ENCODE measurements around the gene TIGD4. TPM values are rescaled to one million over a fixed set of nuclear protein-coding genes. Genes with fewer than 3 reads are reported as not detected.

TIGD4 gene
- total and polyA plus RNA-seq, 2 of the 13 experiments (the other 11 are each of a cell fraction or from before 2014, with no cell fraction given) = 0.15 to 0.62 TPM

DNA sequence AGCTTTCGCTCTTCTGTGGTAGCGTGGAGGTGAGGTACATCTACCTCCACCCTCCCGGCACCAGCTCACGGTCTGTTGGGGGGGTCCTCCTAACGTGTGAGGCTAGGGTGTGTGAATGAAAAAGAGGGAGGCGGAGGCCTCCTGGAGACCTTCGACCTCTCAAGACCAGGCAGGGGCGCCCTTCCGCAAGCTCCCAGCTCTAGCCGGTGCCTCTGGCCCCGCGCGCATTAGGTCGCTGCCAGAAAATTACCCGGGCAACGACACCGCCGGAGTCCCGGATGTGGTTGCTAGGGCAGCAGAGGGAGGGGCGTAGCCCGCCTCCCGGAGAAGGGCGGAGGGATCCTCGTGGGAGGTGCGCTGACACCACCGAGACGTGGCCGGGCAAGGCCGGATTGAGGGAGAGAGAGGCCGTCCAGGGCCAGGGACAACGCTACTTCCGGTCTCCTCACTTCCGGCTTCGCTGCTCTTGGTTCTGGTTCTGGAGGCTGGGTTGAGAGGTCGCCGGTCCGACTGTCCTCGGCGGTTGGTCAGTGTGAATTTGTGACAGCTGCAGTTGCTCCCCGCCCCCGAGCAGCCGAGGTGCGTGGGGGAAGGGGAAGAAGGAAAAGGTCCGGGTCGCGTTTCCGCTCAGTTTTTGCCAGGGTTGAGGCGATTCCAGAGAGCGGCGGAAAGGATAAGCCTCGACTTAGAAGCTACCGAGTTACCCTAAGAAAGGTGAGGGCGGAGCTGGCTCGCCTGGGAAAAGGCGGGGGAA, at the start of gene TIGD4, which contains the start of gene ARFIP1 (continued):
- TF ChIP-seq ZNF44 (CRISPR knock-in tag; IDR thresholded peaks at IDR 0.05) (0 out of 2 replicates have a peak, but pooled peaks have one; percentile 72), ZNF230 (CRISPR knock-in tag; IDR thresholded peaks at IDR 0.05) (peak; percentile 83; the same call in 1 of the 2 replicates), CBX1 (IDR thresholded peaks at IDR 0.05; ENCODE audit: low read depth) (no peak), ZNF567 (CRISPR knock-in tag; IDR thresholded peaks at IDR 0.05; ENCODE audit: borderline replicate concordance) (no peak), ZNF772 (CRISPR knock-in tag; IDR thresholded peaks at IDR 0.05) (peak; percentile 93), ZSCAN25 (CRISPR knock-in tag; IDR thresholded peaks at IDR 0.05) (no peak), ZNF674 (CRISPR knock-in tag; IDR thresholded peaks at IDR 0.05; ENCODE audit: low read depth) (no peak), ATF7-NPFF (CRISPR knock-in tag; IDR thresholded peaks at IDR 0.05; ENCODE audit: low read depth) (peak; percentile 57; the same call in 1 of the 2 replicates), BRCA1 (CRISPR knock-in tag; IDR thresholded peaks at IDR 0.05) (no peak), MBNL3 (CRISPR knock-in tag; conservative IDR thresholded peaks at IDR 0.05) (no peak), SUZ12 (IDR thresholded peaks at IDR 0.05; ENCODE audit: low read depth, low read length) (no peak), SMAD3 (CRISPR knock-in tag; IDR thresholded peaks at IDR 0.05) (peak; percentile 39; the same call in 1 of the 2 replicates), SP2 (CRISPR knock-in tag; IDR thresholded peaks at IDR 0.05) (peak; percentile 71), JUND (CRISPR knock-in tag; IDR thresholded peaks at IDR 0.05) (no peak)
- TF ChIP-seq, protein P1, sequence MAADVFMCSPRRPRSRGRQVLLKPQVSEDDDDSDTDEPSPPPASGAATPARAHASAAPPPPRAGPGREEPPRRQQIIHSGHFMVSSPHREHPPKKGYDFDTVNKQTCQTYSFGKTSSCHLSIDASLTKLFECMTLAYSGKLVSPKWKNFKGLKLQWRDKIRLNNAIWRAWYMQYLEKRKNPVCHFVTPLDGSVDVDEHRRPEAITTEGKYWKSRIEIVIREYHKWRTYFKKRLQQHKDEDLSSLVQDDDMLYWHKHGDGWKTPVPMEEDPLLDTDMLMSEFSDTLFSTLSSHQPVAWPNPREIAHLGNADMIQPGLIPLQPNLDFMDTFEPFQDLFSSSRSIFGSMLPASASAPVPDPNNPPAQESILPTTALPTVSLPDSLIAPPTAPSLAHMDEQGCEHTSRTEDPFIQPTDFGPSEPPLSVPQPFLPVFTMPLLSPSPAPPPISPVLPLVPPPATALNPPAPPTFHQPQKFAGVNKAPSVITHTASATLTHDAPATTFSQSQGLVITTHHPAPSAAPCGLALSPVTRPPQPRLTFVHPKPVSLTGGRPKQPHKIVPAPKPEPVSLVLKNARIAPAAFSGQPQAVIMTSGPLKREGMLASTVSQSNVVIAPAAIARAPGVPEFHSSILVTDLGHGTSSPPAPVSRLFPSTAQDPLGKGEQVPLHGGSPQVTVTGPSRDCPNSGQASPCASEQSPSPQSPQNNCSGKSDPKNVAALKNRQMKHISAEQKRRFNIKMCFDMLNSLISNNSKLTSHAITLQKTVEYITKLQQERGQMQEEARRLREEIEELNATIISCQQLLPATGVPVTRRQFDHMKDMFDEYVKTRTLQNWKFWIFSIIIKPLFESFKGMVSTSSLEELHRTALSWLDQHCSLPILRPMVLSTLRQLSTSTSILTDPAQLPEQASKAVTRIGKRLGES (CRISPR knock-in tag; IDR thresholded peaks at IDR 0.05; ENCODE audit: borderline replicate concordance) = no peak
- TF ChIP-seq, protein P2, sequence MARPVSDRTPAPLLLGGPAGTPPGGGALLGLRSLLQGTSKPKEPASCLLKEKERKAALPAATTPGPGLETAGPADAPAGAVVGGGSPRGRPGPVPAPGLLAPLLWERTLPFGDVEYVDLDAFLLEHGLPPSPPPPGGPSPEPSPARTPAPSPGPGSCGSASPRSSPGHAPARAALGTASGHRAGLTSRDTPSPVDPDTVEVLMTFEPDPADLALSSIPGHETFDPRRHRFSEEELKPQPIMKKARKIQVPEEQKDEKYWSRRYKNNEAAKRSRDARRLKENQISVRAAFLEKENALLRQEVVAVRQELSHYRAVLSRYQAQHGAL (CRISPR knock-in tag; IDR thresholded peaks at IDR 0.05; ENCODE audit: not compliant biosample characterization) = no peak
- TF ChIP-seq, protein P3, sequence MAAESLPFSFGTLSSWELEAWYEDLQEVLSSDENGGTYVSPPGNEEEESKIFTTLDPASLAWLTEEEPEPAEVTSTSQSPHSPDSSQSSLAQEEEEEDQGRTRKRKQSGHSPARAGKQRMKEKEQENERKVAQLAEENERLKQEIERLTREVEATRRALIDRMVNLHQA (CRISPR knock-in tag; IDR thresholded peaks at IDR 0.05) = no peak
- TF ChIP-seq, protein P4, sequence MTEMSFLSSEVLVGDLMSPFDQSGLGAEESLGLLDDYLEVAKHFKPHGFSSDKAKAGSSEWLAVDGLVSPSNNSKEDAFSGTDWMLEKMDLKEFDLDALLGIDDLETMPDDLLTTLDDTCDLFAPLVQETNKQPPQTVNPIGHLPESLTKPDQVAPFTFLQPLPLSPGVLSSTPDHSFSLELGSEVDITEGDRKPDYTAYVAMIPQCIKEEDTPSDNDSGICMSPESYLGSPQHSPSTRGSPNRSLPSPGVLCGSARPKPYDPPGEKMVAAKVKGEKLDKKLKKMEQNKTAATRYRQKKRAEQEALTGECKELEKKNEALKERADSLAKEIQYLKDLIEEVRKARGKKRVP (CRISPR knock-in tag; IDR thresholded peaks at IDR 0.05) = no peak
- TF ChIP-seq, protein P5, sequence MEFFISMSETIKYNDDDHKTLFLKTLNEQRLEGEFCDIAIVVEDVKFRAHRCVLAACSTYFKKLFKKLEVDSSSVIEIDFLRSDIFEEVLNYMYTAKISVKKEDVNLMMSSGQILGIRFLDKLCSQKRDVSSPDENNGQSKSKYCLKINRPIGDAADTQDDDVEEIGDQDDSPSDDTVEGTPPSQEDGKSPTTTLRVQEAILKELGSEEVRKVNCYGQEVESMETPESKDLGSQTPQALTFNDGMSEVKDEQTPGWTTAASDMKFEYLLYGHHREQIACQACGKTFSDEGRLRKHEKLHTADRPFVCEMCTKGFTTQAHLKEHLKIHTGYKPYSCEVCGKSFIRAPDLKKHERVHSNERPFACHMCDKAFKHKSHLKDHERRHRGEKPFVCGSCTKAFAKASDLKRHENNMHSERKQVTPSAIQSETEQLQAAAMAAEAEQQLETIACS (CRISPR knock-in tag; IDR thresholded peaks at IDR 0.05) = no peak; the same call in 1 of the 2 replicates
- TF ChIP-seq, protein P6, sequence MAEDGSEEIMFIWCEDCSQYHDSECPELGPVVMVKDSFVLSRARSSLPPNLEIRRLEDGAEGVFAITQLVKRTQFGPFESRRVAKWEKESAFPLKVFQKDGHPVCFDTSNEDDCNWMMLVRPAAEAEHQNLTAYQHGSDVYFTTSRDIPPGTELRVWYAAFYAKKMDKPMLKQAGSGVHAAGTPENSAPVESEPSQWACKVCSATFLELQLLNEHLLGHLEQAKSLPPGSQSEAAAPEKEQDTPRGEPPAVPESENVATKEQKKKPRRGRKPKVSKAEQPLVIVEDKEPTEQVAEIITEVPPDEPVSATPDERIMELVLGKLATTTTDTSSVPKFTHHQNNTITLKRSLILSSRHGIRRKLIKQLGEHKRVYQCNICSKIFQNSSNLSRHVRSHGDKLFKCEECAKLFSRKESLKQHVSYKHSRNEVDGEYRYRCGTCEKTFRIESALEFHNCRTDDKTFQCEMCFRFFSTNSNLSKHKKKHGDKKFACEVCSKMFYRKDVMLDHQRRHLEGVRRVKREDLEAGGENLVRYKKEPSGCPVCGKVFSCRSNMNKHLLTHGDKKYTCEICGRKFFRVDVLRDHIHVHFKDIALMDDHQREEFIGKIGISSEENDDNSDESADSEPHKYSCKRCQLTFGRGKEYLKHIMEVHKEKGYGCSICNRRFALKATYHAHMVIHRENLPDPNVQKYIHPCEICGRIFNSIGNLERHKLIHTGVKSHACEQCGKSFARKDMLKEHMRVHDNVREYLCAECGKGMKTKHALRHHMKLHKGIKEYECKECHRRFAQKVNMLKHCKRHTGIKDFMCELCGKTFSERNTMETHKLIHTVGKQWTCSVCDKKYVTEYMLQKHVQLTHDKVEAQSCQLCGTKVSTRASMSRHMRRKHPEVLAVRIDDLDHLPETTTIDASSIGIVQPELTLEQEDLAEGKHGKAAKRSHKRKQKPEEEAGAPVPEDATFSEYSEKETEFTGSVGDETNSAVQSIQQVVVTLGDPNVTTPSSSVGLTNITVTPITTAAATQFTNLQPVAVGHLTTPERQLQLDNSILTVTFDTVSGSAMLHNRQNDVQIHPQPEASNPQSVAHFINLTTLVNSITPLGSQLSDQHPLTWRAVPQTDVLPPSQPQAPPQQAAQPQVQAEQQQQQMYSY (CRISPR knock-in tag; IDR thresholded peaks at IDR 0.05) = no peak
